ENCODE measurements around the gene TMEM232.

TMEM232 gene

GRCh38 chr5:110458313-110458712 is 268.2 kb downstream of the TMEM232 start:
- no peak for DNase-seq
- intact Hi-C loops (cut with DNase I): no loop called here

DNA sequence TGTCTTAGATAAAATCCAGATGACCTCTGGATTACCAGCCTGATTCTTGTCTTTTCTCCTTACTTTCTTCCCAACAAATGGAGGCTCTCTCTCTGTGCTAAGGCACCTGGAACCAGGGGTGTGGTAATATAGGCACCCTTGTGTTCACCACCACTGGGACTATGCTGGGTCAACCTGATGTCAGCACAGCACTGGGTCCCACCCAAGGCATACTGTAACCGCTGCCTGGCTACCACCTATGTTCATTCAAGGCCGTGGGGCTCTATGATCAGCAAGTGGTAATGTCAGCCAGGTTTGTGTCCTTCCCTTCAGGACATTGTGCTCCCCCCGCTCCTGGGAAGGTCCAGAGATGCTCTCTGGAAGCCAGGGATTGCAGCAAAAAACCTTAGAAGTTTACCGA is 283.6 kb downstream of the TMEM232 start:
- intact Hi-C loops (cut with DNase I): no loop called here

DNA sequence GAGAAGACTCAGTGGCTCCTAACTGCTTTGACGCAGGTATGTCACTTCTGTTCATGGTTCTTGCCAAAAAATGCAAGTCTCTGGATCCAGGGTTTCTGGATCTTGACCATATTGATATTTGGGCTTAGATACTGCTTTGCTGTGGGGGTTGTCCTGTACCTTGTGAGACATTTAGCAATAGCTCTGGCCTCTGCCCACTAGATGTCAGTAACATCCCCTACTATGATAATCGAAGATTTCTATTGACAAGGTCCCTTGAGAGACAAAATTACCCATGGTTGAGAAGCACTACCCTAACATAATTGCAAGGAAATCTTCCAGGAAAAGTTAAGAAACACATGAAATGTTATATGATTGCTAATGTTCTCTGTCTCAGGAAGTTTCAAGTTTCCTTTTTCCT is 285.4 kb downstream of the TMEM232 start:
- peak in 2 of 42 donors; percentile 18 to 38 for DNase-seq
- intact Hi-C loops (cut with DNase I): no loop called here

More for the DNA sequence above, 283.6 kb downstream of the TMEM232 start:
- no peak for DNase-seq

DNA sequence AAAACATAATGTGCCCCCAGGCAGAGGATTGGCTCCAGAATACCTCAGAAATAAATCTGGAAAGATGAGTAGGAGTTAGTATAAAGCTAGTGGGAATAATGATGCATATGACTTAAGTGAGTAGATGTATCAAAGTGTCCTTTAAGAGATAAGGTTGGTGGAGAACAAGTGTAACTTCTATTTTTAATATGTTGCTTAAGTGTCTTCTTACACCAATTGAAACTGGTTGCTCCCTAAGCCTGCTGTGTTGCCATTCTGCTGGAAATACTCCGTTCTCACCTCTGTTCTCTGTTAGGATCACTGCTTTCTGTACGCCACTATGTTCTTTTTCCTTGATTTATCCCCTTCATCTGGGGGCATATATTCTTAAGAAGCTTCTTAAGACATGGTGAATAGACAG is 286.4 kb downstream of the TMEM232 start:
- peak in 1 of 42 donors; percentile 11 for DNase-seq
- intact Hi-C loops (cut with DNase I): no loop called here

GRCh38 chr5:110439296-110439695 is 287.2 kb downstream of the TMEM232 start:
- intact Hi-C loops (cut with DNase I): no loop called here
- DNase-seq: peak in 2 of 42 donors; percentile 6 to 40

DNA sequence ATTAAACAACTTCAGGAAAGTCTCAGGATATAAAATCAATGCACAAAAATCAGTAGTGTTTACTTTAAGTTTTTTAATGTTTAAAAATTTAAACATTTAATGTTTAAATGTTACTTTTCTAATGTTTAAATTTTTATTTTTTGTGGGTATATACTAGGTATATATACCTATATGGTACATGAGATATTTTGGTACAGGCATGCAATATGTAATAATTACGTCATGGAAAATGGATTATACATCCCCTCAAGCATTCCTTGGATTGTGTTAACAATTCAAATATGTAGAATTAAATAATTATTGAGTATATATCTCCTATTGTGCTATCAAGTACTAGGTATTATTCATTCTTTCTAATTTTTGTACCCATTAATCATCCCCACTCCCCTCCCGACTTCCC is 291.3 kb downstream of the TMEM232 start:
- intact Hi-C loops (cut with DNase I): no loop called here
- no peak for DNase-seq

GRCh38 chr5:110431603-110432002 is 294.9 kb downstream of the TMEM232 start:
- intact Hi-C loops (cut with DNase I): no loop called here
- no peak for DNase-seq

- intact Hi-C loops (cut with DNase I): no loop called here
- peak in 14 of 42 donors; percentile 3 to 47 (median 18) for DNase-seq
Measured at GRCh38 chr5:110414360-110414759, 312.1 kb downstream of the TMEM232 start.

- no peak for DNase-seq
- intact Hi-C loops (cut with DNase I): no loop called here
Measured at GRCh38 chr5:110413856-110414255, 312.6 kb downstream of the TMEM232 start.

GRCh38 chr5:110409571-110409970 is 316.9 kb downstream of the TMEM232 start:
- DNase-seq: no peak
- intact Hi-C loops (cut with DNase I): no loop called here

DNA sequence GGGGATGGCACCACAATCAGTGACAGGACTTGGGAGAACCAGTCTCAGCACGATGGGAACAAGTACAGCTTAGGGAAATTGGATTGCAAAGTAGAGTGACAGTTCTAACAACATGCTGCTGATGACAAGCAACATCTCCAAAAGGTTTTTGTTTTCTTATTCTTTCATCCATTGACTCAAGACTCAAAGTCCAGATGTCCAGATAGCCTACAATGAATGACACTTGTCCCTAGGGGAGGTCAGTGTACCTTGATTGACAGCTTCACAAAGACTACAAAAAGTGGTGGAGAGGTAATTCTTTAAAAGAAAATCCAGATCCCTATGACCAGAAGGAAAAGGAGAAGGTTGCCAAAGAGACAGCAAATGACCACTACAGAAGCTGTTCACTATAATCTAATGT is 323.9 kb downstream of the TMEM232 start:
- intact Hi-C loops (cut with DNase I): no loop called here
- no peak for DNase-seq

- no peak for DNase-seq
- intact Hi-C loops (cut with DNase I): no loop called here
Measured at GRCh38 chr5:110401881-110402280, 324.6 kb downstream of the TMEM232 start.

- intact Hi-C loops (cut with DNase I): no loop called here
Measured at GRCh38 chr5:110398951-110399350, 327.5 kb downstream of the TMEM232 start.

DNA sequence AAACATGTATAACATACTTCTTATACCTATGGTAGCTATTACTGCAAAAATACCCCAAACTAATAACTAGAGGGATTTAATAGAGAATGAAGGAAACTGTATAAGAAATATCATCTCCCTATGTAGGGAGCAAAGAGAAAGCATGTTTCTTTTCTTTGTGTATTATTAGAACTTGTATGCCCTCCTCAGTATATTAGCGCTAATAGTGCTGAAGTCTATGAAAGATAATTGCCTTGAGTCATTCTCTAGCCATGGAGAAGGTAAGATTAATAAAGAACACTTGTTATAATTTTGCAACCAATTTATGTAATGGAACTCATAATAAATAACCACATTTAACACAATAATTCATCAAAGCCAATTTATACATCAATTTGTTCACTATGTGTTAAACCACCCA is 329.2 kb downstream of the TMEM232 start:
- intact Hi-C loops (cut with DNase I): no loop called here
- DNase-seq: no peak

More at GRCh38 chr5:110398951-110399350, 327.5 kb downstream of the TMEM232 start:
- DNase-seq: no peak

DNA sequence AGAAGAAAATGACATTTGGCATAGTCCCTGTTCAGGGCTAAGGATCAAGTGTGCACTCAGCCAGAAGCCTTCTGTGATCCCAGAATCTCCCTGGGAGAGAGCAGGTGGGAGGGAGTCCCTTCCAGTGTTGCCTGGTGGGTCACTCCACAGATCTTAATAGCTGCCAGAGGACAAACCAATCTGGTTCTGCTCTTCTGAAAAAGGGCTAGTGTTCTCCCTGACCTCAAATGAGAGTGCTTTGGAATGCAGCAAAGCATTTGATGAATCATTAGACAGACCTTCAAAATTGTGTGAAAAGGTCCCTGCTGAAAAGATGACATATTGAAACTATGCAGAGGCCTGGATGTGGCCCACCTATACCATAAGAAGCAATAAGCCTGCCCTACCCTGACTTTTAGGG is 339.7 kb downstream of the TMEM232 start:
- DNase-seq: peak in 24 of 42 donors; percentile 4 to 63 (median 28)
- intact Hi-C loops (cut with DNase I): no loop called here

DNA sequence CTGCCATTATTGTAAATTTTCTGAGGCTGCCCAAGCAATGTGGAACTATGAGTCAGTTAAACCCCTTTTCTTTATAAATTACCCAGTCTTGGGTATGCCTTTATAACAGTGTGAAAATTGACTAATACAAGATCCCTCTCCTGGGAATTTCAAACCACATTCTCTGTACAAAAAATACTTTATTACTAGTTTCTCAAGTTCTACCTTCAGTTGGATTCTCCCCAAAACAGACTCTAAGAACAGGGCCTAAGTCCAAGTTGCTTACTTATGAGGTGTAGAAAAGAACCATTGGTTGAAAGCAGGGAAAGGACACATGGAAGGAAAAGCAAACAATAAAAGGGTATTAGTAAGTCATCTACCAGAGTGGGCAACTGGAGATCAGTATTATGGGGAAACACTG is 343.2 kb downstream of the TMEM232 start:
- intact Hi-C loops (cut with DNase I): no loop called here
- no peak for DNase-seq

GRCh38 chr5:110377943-110378342 is 348.5 kb downstream of the TMEM232 start:
- intact Hi-C loops (cut with DNase I): no loop called here
- no peak for DNase-seq

GRCh38 chr5:110377361-110377760 is 349.1 kb downstream of the TMEM232 start:
- intact Hi-C loops (cut with DNase I): no loop called here

DNA sequence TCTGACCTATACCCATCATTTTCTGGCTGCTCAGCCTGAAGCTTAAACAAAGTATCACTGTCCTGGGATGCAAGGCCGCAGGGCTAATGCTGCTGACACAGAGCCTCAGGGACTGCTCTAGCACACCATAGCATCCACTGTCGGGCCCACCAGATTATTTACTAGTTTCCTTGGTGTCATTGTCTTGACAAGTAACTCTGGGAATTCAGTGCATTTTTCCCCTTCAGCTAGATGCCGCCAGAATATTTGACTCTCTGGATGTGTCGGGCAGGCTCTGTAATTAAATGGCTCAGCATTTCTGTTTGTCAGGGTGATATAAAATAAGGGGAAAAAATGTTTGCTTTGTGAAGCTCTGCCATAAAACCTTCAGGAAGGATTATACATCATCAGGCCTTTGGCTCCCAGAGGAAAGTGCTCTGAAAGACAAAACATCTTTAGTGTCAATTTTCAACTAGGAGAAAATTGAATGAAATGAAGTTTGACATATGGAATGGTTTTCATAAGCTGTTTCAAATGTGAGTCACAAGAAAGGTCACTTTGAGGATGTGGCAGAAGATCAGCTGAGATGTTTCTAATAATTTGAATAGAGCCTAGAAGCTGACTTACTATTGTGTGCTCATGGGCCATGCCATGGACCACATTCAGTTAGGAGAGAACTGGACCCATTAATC is 350.1 kb downstream of the TMEM232 start:
- intact Hi-C loops (cut with DNase I): no loop called here
- no peak for DNase-seq

More at GRCh38 chr5:110377361-110377760, 349.1 kb downstream of the TMEM232 start:
- no peak for DNase-seq

DNA sequence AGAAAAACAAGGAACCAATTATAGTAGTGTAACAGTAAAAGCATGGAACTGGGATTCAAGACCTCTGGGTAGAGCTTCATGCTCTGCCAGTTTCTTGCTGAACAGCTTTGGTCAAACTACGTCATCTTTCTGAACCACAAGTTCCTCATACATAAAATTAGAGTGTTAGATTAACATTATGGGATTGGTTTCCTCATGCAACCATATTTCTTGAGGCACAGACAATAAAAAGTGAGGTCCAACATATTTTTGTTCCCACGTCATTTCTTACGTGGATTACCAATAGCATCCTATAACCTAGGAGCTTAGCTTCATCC is 354.8 kb downstream of the TMEM232 start:
- DNase-seq: no peak
- intact Hi-C loops (cut with DNase I): no loop called here

DNA sequence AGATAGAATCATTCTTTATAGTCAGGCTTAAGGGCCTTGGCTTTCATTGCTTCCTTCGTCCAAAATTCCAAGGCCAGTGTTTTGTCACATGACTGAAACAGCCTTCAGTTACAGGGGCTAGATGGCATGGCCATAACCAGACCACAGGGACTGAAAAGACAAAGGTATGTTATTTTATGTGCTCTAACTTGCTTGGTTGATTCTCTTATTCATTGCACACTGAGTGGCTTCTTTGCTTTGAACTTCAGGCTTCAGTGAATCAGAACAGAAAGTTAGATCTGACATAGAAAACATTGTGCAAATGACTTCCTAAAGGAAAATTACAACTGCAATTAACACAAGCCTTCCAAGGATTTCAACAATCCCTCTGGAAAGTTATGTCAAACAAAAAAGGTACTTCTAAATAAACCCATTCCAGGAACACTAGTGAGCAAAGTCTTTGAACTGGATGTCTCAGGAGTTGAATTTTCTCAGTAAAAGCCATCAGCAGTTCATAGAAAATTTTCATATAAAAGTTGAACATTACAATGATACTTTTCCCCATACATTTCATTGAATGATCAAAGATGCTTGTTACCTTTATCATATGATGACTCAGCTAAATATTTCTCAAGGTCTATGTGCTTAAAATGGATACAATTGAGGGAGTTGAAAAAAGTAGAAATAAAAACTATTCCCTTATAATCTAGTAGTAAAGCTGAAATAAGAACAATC is 355.3 kb downstream of the TMEM232 start:
- DNase-seq: no peak
- intact Hi-C loops (cut with DNase I): no loop called here
